Cardiac ventricle fibroblast (primary cell): Measurements from ENCODE around the gene GOLIM4. TPM values are rescaled to one million over a fixed set of nuclear protein-coding genes. Genes with fewer than 3 reads are reported as not detected.

ENCODE experiments used
- total RNA-seq: library from RNA; depleted of rRNA; stranded (reverse); fragments of >200 nt; gene quantifications from 2 replicates; pipeline ENCODE4 v1.2.3, GENCODE V29; 2015

Gene GOLIM4
- 51.8 and 53.2 TPM in 2 replicates for total RNA-seq

GRCh38 chr3:168095611-168096209, at the start of gene GOLIM4:
Gene GOLIM4, minus strand, starts transcription at chr3:168095924. Its CDS starts 639 bp downstream, at chr3:168095285.

